Superior temporal gyrus (tissue), 1 donor: ENCODE data around the gene SLCO2A1.

Source experiments
- DNase-seq: peaks from one replicate; pipeline ENCODE4 v3.0.0-alpha.2; 2016; ENCODE audit errors: extremely low spot score

Gene SLCO2A1

DNA sequence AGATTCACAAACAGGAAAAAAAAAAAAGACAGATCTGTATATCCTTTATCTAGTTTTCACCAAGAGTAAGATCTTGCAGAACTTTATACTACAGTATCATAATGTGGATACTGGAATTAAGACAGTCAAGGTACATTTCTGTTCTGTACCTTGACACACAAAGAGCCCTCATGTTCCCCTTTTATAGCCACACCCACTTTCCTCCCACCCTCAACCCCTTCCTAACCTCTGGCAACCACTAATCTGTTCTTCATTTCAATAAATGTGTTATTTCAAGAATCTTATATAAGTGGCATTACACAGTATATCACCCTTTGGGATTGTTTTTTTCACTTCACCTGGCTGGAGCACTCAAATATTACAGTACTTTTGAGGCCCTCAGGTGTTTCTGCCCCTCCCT, 130.4 kb downstream of the SLCO2A1 start:
- no peak for DNase-seq

DNA sequence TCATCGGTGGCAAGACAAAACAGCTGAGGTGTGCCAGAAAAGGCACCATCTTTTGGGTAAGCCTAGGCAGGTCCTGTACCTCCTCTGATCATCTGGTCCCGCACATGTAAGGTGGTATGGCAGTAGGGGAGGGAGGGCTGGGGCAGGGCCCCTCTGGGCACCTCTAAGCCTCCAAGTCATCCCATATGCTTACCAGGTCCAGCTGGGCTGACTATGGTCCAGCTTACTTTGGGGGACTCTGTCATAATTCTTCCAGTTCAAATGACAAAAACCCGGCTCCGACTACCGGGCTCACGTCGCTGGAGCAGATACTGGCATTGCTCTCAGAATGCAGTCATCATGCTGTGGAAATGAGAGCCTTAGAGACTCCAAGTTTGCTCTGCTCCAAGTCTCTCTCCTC, 132.2 kb downstream of the SLCO2A1 start:
- no peak for DNase-seq

DNA sequence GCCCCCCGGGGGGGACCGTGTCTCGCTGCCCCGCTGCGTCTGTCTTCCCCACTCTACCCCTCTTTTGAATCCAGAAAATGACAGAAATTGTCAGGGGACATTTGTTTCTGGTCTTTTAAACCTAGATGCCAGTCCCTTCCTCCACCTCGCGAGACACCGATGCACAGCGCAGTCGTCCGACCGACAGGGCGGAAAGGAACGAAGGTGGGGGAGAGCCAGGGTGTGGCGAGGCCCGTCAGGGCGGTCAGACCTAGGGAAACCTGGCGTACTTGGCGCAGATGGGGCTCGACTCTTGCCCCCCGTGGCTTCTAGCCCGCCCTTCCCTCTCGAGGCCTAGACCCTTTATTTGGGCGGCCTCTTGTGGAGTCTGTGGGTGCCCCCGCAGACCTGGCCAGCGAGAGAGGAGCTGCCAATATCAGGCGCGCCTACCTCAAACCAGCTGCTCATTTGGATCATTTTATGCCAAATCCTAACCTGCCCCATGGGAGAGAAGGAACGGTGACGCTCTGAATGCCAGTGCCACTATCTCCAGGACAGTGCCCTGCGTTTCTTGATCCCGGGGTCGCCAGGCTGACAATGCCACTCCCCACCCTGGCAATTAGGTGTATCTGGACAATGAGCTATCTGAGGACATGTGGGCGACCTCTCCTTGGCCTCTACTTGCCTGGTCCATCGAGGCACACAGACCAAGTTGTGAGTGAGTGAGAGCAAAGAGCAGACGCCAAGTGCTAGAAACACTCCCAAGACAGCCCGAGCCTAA, 133.5 kb downstream of the SLCO2A1 start:
- no peak for DNase-seq

DNA sequence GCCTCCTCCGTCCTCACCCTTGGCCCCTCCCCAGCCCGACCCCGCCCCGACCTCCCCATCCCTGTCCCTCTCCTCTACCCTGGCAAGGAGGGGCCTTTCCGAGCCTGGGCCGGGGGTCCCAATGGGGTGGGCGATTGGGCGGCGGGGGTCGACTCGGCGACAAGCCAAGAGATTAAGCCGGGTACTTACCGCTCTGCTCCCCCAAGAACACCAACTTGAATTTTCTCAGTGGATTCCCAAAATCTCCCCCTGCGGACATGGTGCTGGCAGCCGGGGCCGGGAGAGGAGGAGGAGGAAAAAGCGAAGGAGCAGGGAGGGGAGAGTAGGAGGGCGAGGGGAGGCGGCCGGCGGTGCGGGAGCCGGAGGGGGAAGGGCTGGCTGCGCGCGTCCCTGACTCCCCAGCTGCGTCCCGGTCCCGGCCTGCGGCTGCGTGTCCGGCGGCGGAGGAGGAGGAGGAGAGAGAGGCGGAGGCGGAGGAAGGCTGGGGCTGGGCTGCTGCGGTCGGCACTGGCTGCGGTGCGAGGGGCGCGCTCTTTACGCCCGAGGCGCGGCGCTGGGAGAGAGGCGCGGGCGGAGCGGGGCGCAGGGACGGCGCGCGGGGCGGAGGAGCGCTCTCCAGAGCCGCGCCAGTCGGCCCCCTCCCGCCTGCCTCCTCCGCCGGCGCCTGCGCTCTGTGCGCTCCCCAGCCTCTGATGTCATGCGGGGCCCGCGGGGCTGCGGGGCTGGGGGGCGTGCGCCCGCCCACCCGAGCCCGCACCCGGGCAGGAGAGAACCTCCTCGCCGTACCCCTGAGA, 134.3 kb downstream of the SLCO2A1 start, which contains the start of gene RAB6B:
Gene RAB6B (minus strand): TSS at position 675 of the 794 bp plus-strand sequence. CDS start 416 bp downstream, at position 259.
- peak; percentile 71 for DNase-seq

DNA sequence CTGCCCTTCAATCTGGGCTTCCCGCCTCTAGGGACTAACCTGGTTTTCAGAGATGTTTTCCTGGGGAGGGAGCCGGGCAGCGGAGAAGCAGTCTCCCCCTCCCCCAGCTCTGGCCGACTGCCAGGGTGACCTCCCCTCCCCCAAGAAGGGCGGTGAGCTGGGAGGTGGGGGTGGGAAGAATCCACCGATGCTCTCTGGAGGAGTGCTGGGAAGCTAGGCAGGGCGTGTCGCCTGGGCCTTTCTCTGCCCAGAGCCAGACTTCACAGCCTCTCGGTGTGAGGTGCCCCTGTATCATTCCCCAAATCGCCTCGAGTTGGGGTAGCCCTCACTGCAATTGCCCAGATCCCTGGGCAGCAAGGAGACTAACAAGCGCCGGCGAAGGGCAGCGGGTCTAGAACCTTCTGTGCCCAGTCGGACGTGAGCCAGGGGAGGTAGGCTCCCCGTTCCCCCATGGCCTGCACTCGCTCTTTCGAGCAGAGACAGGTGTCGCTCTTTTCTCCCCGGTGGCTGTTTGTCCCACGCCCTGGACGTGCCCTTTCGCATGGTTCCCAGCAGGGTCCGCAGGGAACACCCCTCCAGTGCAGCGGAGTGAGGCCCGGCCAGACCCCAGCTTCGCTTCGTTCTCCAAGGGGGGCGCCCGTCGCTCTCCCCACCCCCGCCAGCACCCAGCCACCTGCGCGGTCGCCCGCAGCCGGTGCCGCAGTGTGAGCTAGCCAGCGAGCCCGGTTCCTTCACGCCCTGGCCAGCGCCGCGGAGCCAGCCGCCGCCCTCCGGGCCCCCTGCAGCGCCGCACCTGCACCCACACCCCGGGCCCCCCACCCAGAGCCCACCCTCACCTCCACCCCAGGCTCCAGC, 135.1 kb downstream of the SLCO2A1 start:
- DNase-seq, result no peak

DNA sequence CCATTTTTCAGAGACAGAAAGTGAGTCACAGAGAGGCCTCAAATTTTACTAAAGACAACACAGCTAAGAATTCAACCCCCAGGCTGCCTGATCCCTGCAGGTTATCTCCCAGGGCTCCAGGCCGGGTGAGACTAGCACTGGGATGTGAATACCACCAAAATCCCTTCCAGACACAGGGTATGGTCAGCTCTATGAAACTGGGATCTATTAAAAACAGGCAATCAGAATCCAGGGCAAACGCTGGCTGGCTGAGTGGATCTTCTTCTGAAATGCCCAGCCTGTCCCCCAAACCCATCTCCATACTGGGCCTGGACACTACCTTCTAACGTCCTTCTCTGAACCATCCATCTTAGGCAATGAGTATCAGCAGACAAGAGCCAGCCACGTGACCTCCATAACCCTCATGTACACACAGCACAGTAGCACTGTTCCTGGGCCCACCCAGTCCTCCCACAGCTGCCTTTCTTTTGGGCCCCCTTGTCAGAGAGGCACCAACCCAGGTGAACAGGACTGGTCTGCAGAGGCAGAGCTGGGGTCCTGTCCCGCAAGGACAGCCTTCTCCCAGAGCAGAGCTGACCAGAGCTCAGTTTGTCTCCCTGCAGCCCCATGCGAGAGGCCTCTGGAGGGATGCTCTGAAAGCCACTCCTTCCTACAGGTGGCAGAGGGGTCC, 135.9 kb downstream of the SLCO2A1 start:
- DNase-seq, result no peak

DNA sequence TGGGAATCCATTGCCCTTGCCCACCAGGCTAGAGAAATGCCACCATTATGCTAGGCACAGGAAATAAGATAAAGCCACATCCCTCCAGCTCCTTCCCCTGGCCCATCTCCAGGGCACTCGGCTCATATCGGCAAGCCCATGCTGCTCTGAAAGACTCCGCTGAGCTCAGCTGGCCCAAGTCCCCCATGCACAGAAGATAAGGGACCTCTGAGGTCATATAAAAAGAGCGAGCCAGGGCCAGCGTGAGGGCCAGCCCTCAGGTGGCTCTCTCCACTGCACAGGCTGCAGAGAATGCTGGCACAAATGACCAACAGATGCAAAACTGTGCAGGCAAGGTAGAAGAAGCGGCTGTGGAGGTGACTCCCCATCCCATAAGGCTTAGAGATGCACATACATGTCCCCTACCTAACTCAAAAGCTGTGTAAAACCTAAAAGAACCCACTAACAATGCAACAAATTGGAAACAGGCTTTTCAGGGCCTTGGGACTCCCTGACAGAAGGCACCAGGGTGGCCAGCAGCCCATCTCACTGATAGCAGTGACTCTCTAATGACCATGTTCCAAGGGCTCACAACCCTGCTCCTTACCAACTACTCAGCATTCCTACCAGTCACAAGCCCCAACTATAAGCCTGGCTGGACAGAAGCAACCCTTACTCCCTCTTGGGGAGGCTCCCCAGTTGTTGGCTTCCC, 137.0 kb downstream of the SLCO2A1 start:
- no peak for DNase-seq

DNA sequence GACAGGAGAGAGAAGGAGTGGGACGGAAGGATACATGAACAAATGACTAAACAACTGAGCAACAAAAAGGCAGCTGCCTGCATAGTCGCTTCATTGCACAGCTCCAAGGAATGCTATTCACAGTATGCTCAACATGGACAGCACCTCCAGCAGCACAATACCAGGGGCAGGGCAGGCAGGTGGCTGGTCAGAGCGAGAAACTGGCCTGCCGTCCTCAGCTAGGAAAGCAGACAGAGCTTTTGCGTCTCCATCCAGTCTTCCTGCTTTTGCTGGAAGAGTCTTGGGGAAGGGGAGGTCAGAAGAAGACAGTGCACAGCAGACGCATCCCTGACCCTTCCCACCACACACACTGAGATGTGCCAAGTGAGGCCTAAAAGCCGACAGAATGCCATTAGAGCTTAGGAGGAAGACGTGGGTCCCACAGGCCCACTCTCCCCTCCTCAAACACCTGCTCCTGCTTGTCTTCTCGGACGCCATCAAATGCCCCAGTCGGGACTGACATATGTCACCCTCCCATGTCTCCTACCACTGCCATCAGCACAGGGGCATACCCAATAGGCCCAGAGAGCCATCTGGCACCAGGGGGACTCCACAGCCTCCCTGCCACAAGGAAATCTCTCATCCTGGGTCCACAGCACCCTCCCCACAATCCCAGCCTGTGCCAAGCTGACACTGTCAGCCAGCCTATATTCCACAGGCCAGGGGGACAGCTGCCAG, 137.9 kb downstream of the SLCO2A1 start:
- DNase-seq, result no peak

DNA sequence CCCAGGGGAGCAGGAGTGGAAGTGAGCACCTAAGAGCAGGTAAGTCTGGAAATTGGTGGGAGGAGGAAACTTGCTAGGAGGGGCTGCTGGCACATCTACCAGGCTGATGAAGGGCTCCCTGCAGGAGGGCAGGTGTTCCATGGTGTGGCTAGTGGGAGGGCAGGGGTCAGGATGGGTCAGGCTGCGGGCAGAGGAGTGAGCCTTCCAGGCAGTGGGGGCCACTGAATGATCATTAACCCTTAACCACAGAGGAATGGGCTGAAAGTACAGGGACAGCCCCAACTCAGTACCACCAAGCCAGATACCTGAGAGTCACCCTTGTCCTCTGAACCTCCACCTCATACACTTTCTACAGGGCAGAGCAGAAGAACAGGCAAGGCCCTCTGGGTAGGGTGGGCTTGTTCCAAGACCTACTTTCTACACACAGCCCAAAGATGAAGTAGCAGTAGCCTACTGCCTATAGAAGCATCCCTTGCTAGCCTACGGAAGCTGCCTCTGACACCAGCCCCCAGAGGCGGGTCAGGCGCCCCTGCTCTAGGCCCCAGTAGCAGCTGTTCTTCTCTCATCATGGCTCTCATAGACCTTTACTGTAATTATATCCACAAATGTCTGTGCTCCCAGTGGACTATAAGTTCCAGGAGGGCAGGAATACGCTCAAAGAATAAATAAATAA, 138.6 kb downstream of the SLCO2A1 start:
- no peak for DNase-seq

DNA sequence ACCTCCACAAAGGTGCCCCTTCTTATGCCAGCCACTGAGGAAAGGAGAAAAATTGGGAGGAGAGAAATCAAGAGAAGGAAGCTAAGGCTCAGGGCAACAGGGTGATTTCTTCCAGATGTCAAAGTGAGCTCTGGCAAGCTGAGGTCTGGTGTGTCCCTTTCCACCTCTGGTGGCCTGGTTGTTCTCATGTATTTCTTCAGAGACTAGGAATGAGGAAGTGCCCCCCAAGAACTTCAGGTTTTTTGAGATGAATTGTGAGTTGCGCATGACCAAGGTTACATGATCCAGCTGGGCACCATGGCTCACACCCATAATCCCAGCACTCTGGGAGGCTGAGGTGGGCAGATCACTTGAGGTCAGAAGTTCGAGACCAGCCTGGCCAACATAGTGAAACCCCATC, 139.7 kb downstream of the SLCO2A1 start:
- no peak for DNase-seq

DNA sequence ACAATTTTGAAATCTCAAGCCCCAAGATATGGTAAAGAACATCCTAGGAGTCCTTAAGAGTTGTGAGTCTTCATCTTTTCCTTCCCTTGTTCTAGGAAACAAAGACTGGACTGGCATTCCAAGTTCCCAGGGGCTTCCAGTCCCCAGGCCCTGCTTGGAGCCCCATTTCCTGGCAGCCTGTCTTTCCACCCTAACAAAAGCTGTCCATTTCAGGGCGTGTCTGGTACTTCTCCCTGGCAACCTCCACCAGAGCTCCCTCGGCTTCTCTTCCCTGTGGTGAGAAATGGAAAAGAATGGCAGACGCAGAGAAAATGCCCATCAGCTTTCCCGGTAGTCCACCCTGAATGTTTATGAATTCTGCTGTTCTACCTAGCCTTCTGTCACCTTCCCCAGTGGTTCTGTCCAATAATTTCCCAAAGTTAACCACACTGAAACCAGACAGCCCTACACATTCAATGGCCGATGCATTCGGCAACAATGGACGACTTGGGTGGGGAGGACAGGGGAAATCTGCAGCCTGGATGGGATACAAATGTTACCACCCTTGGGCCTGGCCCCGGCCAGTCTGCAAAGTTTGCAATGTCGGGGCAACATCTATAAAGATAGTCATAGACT, 140.9 kb downstream of the SLCO2A1 start:
- DNase-seq, result no peak

DNA sequence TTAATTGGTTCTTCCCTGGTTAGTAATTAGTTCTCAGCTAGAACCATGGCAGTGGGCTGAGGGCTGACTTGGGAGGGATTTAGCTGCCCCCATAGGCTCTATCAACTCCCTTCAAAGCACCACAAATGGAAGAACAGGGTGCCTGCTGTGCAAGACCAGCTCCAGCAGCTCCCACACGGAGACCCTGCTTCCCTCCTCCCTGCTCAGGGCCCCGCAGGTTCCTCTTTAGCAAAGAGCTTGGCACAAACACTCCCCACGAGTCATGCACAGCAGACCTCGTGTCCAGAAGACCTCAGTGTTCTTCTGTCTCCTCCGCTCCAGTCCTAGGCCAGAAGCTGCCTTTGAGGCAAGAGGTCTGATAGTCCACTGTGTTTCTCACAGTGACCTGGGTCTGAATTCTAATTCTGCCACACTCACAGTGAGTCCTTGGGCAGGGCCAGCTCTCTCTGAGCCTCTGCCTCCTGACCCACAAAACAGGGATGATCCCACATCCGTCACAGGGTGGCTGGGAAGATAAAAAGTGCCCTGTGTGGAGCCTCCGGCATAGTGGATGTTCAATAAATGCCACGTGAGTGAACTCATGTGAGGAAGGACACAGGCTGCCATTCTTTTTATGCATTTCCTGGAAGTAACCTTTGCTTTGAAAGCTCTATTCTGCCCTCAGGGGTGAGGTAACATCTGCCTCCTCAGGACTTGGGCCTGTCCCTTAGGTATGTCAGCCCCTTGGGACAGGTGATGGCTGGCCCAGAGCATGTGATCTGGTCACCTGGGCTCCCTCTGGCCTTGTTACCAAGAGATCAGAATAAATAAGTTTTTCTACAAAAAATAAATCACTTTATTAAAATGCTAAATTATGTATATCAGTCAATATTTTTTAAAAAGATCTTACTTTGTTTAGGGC, 141.7 kb downstream of the SLCO2A1 start:
- no peak for DNase-seq

DNA sequence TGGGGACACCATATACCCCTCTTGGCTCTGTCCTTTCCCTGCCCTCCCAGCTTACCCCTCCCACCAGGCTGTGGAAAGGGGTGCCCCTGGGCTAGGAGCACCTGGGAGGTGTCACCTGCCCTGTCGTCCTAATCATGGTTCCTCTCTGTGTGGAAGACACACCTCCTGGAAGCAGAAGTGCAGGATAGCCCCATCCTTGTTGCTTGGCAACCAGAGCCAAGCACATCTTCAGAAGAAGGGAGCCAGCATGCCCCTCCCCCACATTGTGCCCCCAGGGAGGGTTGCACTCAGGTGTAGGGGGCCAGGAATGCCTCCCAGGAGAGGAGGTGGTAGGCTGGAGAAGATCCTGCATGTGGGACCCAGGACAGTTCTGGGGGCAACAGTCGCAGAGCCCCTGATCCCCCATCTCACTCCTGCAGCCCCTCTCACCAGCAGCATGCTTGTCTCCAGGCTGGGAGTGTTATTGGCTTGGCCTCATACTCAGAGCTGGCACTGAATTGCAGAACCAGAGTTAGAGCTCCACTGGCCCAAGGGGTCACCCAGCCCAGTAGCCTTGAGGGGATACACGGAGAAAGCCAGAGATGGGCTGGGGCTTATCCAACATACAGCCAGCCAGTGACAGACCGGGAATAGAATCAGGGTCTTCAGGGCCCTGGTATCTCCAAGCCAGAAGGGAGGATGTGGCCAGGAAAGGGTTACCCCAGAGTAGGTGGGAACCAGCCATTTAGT, 142.5 kb downstream of the SLCO2A1 start:
- no peak for DNase-seq

DNA sequence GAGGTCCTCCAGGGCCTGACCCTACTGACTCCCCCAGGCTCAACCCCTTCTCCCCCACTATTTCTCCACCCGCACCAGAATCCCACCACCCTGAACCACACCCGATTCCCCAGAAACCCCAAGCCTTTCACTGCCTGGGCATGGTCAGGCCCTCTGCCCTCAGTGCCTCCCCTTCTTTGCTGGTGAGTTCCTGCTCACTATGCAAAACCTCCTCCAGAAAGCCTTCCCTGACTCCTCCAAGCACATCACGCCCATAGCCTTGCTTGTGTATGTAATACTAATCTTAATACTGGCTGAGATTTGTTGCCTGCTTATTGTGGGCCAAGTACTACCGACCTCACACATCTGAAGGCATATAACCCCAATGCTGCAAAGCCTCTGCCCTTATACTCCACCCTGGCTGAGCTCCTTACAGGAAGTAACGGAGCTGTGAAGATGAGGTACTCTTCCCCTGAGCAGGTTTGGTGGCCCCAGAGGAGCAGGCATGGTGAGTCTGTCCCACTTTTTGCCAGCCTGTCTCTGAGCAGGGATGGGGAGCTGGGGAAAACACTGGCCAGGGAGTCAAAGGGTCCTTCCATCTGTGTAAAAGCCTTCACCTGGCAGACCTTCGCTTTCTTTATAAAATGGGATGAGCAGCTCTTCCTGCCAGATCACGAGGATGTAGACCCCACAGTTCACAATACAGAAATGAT, 143.5 kb downstream of the SLCO2A1 start:
- no peak for DNase-seq

DNA sequence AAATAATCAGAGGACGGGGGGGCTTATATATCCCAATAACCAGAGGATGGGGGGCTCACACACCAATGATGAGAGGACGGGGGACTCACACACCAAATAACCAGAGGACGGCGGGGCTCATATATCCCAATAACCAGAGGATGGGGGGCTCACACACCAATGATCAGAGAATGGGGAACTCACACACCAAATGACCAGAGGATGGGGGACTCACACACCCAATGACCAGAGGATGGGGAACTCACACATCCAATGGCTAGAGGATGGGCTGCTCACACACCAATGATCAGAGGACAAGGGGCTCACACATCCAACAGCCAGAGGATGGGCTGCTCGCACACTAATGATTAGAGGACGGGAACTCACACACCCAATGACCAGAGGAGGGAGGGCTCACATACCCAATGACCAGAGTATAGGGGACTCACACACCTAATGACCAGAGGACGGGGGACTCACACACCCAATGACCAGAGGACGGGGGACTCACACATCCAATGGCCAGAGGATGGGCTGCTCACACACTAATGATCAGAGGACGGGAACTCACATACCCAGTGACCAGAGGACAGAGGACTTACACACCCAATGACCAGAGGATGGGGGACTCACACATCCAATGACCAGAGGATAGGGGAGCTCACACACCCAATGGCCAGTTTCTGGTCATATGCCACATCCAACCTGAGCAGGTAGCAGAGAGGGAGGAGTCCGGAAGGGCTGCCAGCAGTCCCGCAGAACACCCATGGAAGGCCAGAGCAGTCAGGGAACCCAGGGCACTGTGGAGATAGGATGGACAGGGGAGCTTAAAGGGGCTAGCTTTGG, 144.6 kb downstream of the SLCO2A1 start:
- no peak for DNase-seq
